Activated CD8-positive, alpha-beta memory T cell treated with anti-CD3 and anti-CD28 coated beads for 36 hours (primary cell): Measurements from ENCODE around the gene PHLPP1. TPM values are rescaled to one million over a fixed set of nuclear protein-coding genes. Genes with fewer than 3 reads are reported as not detected.
"Not testable (repeated sequence)": the region's sequence is repeated elsewhere in the genome, so short reads cannot be mapped to it uniquely, and the experiment has no call there.

Experiments used
- CTCF ChIA-PET: fragments of 350-600 bp; sonication (Branson Sonifier 250); formaldehyde crosslinking; loops from one replicate; lab custom pipeline; 2021; ENCODE audit warnings: antibody characterized with exemption; lab: Charles Lee
- POLR2A ChIA-PET: fragments of 350-600 bp; sonication (Branson Sonifier 250); formaldehyde crosslinking; loops from one replicate; lab custom pipeline; 2021; ENCODE audit warnings: antibody characterized with exemption; lab: Charles Lee
- total RNA-seq, 2 experiments: library from RNA; stranded (reverse); gene quantifications; one replicate each; pipeline ENCODE4 v1.2.3, GENCODE V29; 2021

PHLPP1 gene
- total RNA-seq, 2 experiments from 2014 or later = 13.6 to 14.9 TPM

DNA sequence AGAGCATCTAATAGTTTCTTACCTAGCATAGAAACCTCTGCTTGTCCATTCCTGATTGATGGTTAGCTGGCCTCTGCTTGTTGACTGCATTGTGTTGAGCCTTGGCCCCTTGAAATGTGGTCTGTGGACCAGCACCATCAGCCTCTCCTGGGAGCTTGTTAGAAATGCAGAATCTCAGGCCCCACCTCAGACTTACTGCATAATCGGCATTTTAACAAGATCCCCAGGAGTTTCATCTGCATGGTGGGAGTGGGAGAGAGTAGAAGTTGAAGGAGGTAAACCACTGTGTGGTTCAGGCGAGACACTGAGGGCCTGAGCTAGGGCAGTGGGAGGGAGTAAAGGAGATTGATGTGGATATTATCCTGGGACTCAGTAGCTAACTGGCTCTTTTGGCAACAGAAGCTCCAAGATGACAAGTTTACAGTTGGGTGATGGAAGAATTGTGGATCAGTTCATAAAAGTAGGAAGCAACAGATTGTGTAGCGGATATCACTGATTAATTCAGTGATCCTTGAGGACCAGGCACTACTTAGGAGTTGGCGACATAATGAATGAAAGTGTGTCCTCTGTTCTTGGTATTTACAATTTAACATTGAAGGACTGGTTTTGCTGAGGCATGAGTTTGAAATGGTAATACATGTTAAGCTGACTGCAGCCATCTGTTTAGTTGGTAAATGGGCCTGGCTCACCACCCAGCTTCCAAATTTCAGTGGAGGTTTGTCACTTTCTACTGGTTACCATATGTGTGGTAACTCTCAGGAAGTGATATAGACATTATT is 20.9 kb downstream of the PHLPP1 start:
- ChIA-PET CTCF (no interaction called here), POLR2A (no interaction called here)

- ChIA-PET POLR2A (no interaction called here), CTCF (no interaction called here)
These were observed 22.0 kb downstream of the PHLPP1 start for GRCh38 chr18:62737241-62737873.

DNA sequence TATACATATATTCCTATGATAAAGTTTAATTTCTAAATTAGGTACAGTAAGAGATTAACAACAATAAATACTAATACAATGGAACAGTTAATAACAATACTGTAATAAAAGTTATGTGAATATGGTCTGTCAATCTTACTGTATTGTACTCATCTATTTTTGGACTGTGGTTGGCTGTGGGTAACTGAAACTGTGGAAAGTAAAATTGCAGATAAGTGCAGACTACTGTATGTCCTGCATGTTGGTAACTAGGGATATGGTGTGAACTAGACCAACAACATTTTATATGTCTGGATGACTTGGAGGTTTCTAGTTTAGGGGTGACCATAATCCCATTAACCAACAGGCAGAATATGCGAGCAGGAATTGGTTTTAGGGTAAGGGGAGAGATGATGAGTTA is 23.3 kb downstream of the PHLPP1 start:
- CTCF ChIA-PET = no interaction called here
- POLR2A ChIA-PET = no interaction called here

DNA sequence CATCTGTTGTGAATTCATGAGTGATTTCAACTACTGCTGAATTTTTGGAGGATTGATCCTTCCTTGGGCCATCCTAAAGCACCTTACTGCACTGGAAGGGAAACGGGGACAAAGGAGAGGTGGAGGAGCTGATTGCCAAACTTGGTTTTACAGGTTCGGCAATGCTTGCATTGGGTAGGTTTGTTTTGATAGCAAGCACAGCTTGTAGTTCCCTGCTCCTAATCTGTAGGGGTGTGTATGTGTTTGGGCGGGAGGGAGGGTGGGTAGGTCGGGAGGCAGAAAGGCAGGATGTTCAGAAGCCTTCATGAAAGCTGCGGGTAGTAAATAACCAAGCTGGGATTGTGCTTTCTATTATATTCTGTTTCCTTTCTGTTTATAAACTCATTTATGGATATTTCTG is 24.6 kb downstream of the PHLPP1 start:
- ChIA-PET POLR2A (no interaction called here), CTCF (no interaction called here)

- POLR2A ChIA-PET = not testable (repeated sequence)
- CTCF ChIA-PET = interaction anchor here (0.6 kb wide), 1 partner anchor 120 kb away, joined by 3 read pairs; no protein-coding TSS in a partner anchor
These were observed 25.3 kb downstream of the PHLPP1 start for GRCh38 chr18:62740650-62741049.

DNA sequence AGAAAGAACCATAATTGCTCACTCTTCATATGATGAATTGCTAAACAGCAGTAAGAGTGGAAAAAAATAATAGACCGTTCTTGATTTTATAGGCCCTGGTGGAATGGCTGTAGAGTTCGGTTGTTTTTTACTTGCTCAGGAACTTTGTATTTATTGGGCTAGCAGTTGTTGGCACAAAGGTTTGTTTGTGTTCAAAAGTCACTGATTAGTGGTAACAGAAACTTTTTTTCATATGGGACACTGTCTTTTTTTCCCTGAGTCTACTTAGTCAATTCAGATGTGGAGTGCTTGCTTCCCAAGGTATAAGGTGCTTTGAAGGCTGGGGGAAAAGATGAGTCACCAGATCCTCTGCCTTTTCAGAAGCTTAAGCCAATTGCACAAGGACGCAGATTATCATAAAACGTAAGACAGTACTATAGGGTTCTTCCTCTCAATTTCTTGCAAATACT is 25.8 kb downstream of the PHLPP1 start:
- POLR2A ChIA-PET = no interaction called here
- CTCF ChIA-PET = interaction anchor here (0.6 to 1.0 kb wide), 2 partner anchors 9 to 120 kb away, joined by 3 read pairs; no protein-coding TSS in a partner anchor

DNA sequence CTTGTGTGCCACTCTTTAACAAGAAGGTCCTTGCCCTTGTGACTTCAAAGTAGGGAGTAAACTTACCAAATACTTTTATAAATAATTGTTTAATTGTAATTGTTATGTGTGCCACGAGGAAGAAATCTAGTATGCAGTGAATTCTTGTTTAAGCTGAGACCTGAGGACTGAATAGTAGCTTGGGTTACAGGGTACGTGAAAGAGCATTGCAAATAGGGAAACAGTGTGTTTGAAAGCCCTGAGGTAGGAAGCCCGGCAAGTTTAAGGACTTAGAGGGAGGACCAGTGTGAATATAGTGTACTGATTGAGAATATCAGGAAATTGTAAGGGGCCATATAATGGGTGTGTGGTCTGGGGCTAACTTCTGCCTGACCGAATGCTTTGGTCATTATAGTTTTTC is 26.2 kb downstream of the PHLPP1 start:
- ChIA-PET CTCF (interaction anchor here (1.0 kb wide), 1 partner anchor 9 kb away, joined by 3 read pairs; no protein-coding TSS in a partner anchor), POLR2A (no interaction called here)

GRCh38 chr18:62744076-62744968 is 29.0 kb downstream of the PHLPP1 start:
- POLR2A ChIA-PET = no interaction called here
- CTCF ChIA-PET = interaction anchor here (0.6 kb wide), 1 partner anchor 136 kb away, joined by 5 read pairs; no protein-coding TSS in a partner anchor

- ChIA-PET CTCF (no interaction called here), POLR2A (no interaction called here)
These were observed 29.9 kb downstream of the PHLPP1 start for GRCh38 chr18:62745089-62745751.

- CTCF ChIA-PET = no interaction called here
- POLR2A ChIA-PET = no interaction called here
These were observed 34.0 kb downstream of the PHLPP1 start for GRCh38 chr18:62749389-62749788.

DNA sequence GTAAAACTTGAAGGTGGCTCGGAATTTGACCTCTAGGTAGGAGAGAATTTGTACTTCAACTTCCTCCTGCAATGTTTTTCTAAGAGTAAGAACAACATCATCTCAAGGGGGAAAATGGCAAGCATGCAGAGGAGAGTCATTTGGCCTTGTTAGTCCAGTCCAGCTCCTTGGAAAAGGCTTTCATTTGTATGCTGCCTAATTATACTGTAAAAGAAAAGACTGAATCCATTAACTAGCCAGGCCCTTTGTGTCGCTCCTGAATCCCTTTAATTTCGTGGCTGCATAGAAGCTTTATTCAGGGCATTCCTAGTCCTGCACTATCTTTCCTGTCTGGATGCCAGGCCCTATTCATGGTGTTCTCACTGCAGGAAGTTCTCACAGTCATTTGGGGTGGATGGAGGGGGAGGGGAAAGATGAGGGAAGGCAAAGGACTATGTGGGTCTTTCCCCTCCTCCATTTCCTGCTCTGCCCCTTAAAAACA is 36.0 kb downstream of the PHLPP1 start:
- ChIA-PET POLR2A (interaction anchor here (0.5 kb wide), 1 partner anchor 132 kb away, joined by 5 read pairs; no protein-coding TSS in a partner anchor), CTCF (interaction anchor here (0.6 kb wide), 1 partner anchor 25 kb away, joined by 4 read pairs; no protein-coding TSS in a partner anchor)

DNA sequence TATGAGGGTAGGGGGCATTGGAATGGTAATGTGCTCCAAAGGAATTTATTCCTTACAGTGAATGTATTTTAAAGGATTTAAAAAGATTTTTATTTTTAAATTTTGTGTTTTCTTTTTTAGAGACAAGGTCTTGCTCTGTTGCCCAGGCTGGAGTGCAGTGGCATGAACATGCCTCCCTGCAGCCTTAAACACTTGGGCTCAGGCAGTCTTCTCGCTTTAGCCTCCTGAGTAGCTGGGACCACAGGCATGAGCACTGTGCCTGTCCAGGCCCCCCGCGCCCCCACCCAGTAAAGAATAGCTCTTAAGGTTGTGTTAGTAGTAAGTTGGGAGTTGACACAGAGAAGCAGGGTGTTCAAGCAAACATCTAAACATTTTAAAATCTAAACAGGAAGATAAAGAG is 36.6 kb downstream of the PHLPP1 start:
- ChIA-PET POLR2A (interaction anchor here (0.5 kb wide), 1 partner anchor 131 kb away, joined by 5 read pairs; no protein-coding TSS in a partner anchor), CTCF (interaction anchor here (0.6 kb wide), 1 partner anchor 25 kb away, joined by 4 read pairs; no protein-coding TSS in a partner anchor)

DNA sequence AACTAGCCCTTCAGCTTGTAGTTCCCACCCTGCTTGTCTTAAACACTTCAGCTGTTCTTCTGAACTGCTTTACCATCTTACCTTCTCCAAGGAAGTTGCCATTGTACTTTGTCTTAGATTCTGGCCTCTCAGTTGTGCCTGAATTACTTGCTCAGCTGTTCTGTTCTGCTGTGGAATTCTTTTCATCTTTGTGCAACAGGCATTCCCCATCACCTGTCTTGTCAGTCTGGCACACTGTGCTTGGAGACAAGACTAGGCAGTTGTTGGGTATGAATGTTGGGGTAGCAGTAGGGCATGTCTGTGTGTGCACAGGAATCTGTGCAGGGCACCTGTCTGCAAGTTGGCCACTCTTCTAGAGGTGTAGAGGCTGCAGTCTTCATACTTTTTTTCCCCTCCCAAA is 38.7 kb downstream of the PHLPP1 start:
- ChIA-PET POLR2A (no interaction called here), CTCF (no interaction called here)

GRCh38 chr18:62755454-62755853 is 40.1 kb downstream of the PHLPP1 start:
- CTCF ChIA-PET = no interaction called here
- POLR2A ChIA-PET = no interaction called here

DNA sequence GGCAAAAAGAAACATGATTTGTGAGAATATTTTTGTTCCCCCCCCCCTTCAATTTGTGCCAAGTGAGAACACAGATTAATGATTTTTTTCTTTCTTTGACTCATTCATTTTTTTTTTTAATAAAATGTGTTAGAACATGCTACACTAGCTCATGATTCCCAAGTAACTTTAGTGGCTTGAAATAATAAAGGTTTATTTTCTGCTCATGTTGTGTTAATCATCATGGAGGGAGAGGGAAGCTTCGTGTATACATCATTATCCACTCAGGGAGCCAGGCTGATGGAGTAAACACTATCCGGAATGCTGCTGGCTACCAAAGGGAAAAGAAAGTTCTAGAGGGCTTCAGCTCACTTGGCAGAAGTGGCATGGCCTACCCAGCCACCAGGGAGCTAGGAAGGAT is 40.6 kb downstream of the PHLPP1 start:
- POLR2A ChIA-PET = no interaction called here

GRCh38 chr18:62757399-62758010 is 42.2 kb downstream of the PHLPP1 start:
- POLR2A ChIA-PET = no interaction called here

More for the DNA sequence above, 40.6 kb downstream of the PHLPP1 start:
- CTCF ChIA-PET = no interaction called here

DNA sequence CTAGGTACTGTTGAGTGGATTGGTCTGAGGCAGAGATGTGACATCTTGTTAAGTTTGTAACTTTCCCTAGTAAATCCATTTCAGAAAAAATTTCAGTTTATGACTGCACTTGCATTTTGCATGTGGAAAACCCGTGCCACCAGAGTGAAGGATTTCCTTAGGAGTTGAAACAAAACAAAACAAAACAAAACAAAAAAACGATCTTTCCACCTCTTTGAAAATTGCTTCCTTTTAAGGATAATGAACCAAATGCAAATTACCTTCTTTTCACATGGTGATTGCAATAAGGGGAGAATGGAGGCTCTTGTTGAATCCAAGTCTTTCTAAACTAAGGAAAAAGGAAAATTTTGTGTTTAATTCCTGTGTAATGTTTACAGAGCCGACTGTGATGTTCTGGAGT is 43.2 kb downstream of the PHLPP1 start:
- POLR2A ChIA-PET = no interaction called here
- CTCF ChIA-PET = no interaction called here

More at GRCh38 chr18:62757399-62758010, 42.2 kb downstream of the PHLPP1 start:
- CTCF ChIA-PET = no interaction called here

DNA sequence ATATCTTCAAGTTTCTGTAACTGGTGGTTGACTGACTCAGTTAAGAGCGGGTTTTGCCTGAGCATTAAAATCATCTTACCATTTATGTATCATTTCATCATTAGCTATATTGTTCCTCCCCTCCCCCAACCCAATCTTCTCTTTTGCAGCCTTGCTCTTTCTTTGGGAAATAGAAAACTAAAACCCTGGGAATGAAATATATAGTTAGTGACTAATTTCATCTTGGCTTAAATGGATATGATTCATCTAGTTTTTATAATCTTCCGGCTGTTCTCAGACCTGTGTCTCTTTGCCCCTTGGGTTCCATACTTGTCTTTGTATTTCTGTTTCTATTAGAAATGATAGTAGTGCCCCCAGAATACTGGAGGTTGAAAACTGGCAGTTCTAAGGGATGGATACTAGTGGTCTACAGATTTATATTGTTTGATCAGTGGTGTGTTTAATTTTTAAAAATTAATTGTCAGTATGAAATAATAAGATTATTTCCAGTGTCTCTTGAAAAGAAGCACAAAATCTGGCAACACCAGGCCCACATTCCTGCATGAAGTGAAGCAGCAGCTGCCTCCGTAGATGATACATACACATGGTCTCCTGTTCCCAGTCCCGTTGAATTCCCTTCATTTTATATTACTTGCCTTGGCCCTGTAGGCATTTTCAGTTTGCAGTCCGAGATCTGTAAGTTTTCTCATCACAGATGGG is 44.5 kb downstream of the PHLPP1 start:
- ChIA-PET CTCF (interaction anchor here (1.1 kb wide), 1 partner anchor 17 kb away, joined by 4 read pairs; no protein-coding TSS in a partner anchor), POLR2A (no interaction called here)
